Psoas muscle (tissue), 8 donors: Measurements from ENCODE around the gene CEP290. TPM values are rescaled to one million over a fixed set of nuclear protein-coding genes. Genes with fewer than 3 reads are reported as not detected.

Experiments used
- ATAC-seq, 4 donors: fragments of 200-7000 bp; cut with Tn5 transposase; one replicate each; pipeline ENCODE4 v1.9.1; 2020; ENCODE audit warnings: moderate library complexity in 3 of 4, mild to moderate bottlenecking in 2 of 4
- DNase-seq, 2 donors: peaks; one replicate each; pipeline ENCODE4 v3.0.0-alpha.2; 2020
- H3K27ac ChIP-seq: fragments of 200-600 bp; one replicate; pipeline ENCODE4 v1.8.0; 2022
- H3K27me3 ChIP-seq, 3 donors: fragments of 200-600 bp in 1 of 3; one replicate each; pipeline versions ENCODE4 v1.6.1 to v1.8.0; 2013 to 2022; ENCODE audit warnings: low read length in 2 of 3, mild to moderate bottlenecking in 2 of 3, moderate library complexity in 1 of 3; ENCODE audit not compliant: insufficient read depth in 3 of 3
- H3K36me3 ChIP-seq, 2 donors: fragments of 200-600 bp in 1 of 2; one replicate each; pipeline versions ENCODE4 v1.6.1 to v1.8.0; 2013 to 2022; ENCODE audit warnings: low read depth in 1 of 2, mild to moderate bottlenecking in 1 of 2, moderate library complexity in 1 of 2; ENCODE audit not compliant: insufficient read depth in 1 of 2
- H3K4me1 ChIP-seq: fragments of 200-600 bp; one replicate; pipeline ENCODE4 v1.8.0; 2022
- H3K4me3 ChIP-seq: fragments of 200-600 bp; one replicate; pipeline ENCODE4 v1.8.0; 2022; ENCODE audit warnings: mild to moderate bottlenecking
- H3K9me3 ChIP-seq: fragments of 200-600 bp; one replicate; pipeline ENCODE4 v1.8.0; 2022
- WGBS, 3 donors: extraction: QIAGEN DNeasy Blood & Tissue Kit; methylation state at CpG; one replicate each; pipeline versions ENCODE4 v1.1.6 to v1.1.7; 2013; 5-methylcytosine and 5-hydroxymethylcytosine counted together
- intact Hi-C, 2 donors: fragments of 100-400 bp; cut with DNase I; formaldehyde crosslinking; loops; one replicate each; pipeline versions ENCODE4 v1.11.0 to v1.14.2; 2022
- polyA plus RNA-seq, 3 donors: library from polyadenylated mRNA; stranded (reverse); fragments of 200-250 nt; gene quantifications; one replicate each; pipeline ENCODE4 v1.2.3, GENCODE V29; 2013
- total RNA-seq, 4 donors: library from RNA; stranded (reverse); fragmentation: NEBNext Ultra II Directional in 2 of 4; extraction: Animal tissue kit (Norgen Biotek cat#: 25700) in 2 of 4; gene quantifications; one replicate each; pipeline versions ENCODE4 v1.2.1 to v1.2.4, GENCODE V29; 2021 to 2023
- TF ChIP-seq, protein P1 (sequence below): fragments of 200-600 bp; IDR thresholded peaks from one replicate; pipeline ENCODE4 v1.8.0; 2022; ENCODE audit warnings: antibody characterized with exemption
- donor health status: healthy with polysubstance abuse.
- donor health status: DM: no; HTN: no; CAD: no; lungs with moderate emphysema.
- donor health status: Bipolar disorder and iron deficiency.
- donor health status: healthy.
- donor health status: DM: yes; HTN: yes; CAD: no.
- donor health status: DM: no; HTN: no; CAD: no.
- donor health status: DM: no; HTN: no; CAD: no.
- donor health status: DM: yes; HTN: yes; CAD: no.

CEP290 gene
- total and polyA plus RNA-seq, 7 donors = 1.8 to 7.8 (median 4.5) TPM

DNA sequence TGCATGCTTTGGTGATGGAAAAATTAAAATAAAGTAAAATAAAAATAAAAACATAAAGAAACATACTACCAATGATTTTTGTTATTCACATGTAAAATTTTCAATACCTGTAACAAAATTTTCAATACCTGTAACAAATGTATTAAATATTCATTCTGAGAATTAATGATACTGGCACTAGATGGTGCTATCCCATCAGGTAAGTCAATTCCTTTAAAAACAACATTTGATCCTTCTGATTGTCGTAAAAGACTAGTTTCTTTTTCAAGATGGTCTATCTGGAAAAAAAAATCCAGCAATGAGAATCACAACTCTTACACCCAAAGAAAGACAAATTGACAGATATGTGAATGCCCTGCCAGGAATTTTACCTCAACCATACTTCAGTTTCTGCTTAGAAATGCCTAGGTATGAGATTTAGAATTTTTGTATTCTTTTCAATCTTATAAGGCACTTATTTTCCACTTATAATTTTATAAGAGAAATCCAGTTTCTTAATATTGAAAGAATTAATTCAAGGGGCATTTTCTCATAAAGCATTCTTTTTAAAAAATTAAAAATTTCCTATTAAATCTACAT lies 30.7 kb downstream of the CEP290 start:
- no peak for ATAC-seq
- no peak overlapping the region for H3K27ac ChIP-seq
- H3K9me3 ChIP-seq = no peaks in the 10 kb centered on the region
- TF ChIP-seq, protein P1, sequence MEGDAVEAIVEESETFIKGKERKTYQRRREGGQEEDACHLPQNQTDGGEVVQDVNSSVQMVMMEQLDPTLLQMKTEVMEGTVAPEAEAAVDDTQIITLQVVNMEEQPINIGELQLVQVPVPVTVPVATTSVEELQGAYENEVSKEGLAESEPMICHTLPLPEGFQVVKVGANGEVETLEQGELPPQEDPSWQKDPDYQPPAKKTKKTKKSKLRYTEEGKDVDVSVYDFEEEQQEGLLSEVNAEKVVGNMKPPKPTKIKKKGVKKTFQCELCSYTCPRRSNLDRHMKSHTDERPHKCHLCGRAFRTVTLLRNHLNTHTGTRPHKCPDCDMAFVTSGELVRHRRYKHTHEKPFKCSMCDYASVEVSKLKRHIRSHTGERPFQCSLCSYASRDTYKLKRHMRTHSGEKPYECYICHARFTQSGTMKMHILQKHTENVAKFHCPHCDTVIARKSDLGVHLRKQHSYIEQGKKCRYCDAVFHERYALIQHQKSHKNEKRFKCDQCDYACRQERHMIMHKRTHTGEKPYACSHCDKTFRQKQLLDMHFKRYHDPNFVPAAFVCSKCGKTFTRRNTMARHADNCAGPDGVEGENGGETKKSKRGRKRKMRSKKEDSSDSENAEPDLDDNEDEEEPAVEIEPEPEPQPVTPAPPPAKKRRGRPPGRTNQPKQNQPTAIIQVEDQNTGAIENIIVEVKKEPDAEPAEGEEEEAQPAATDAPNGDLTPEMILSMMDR = peak; percentile 44
- peaks cover 0 to 78% of the 10 kb centered on the region in 2 donors for H3K36me3 ChIP-seq
- intact Hi-C loops = loop anchor here in 1 of 2 donors (10.0 kb wide), 1 partner anchor 884 kb away; no protein-coding TSS in a partner anchor
- DNase-seq = no peak
- no peaks in the 10 kb centered on the region for H3K27me3 ChIP-seq
- WGBS, 3 donors = 10 to 15% (median 11%) methylated on average over 1 of the region's 1 CpG
- H3K4me1 ChIP-seq = no peaks in the 10 kb centered on the region
- H3K4me3 ChIP-seq = no peak overlapping the region

DNA sequence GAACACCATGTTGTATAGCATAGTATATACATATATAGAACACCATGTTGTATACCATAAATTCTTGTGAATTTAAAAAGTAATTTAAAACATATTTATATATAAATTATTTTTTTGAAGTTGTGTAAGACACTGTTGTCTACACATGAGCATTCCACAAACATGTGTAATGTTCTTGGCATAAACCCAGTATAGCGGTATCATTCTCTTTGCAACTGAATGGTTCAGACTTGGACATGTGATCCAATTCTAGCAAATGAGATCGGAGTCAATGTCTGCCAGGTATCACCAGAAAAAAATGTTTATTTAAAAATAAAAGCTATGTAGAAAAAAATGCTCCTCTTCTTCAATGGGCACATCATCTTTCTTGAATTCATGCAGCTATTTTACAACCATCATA lies 33.9 kb downstream of the CEP290 start:
- WGBS, 3 donors = 96 to 100% (median 98%) methylated on average over 2 of the region's 2 CpGs
- DNase-seq = no peak
- no peak overlapping the region for H3K27ac ChIP-seq
- H3K4me3 ChIP-seq = no peak overlapping the region
- intact Hi-C loops = no loop called here
- H3K4me1 ChIP-seq = no peaks in the 10 kb centered on the region
- no peaks in the 10 kb centered on the region for H3K9me3 ChIP-seq
- no peaks in the 10 kb centered on the region for H3K27me3 ChIP-seq
- TF ChIP-seq, protein P1 = no peak
- H3K36me3 ChIP-seq = peaks cover 0 to 77% of the 10 kb centered on the region in 2 donors
- ATAC-seq = no peak

DNA sequence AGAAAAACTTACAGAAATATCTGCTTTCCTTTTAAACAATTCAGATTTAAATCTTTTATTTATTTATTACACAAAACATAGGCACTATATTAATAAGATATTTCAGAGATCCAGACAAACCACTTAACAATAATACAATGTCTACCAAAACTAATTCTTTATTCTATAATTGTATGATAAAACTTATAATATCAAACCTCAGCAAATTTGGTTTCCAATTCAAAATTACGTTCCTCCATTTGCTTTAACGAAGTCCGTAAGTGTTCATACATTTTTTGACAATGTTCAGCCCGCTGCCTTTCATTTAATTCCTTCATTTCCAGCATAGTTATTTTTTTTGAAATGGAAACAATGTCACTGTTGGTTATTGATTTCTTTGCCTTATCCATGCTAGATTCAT lies 48.3 kb downstream of the CEP290 start:
- no peaks in the 10 kb centered on the region for H3K27me3 ChIP-seq
- H3K4me1 ChIP-seq = no peaks in the 10 kb centered on the region
- no peak overlapping the region for H3K27ac ChIP-seq
- H3K36me3 ChIP-seq = peaks cover 0 to 75% of the 10 kb centered on the region in 2 donors
- DNase-seq = no peak
- H3K4me3 ChIP-seq = no peak overlapping the region
- H3K9me3 ChIP-seq = no peaks in the 10 kb centered on the region
- intact Hi-C loops = no loop called here
- WGBS, 3 donors = 97 to 99% (median 97%) methylated on average over 4 of the region's 4 CpGs
- TF ChIP-seq, protein P1 = no peak
- no peak for ATAC-seq

DNA sequence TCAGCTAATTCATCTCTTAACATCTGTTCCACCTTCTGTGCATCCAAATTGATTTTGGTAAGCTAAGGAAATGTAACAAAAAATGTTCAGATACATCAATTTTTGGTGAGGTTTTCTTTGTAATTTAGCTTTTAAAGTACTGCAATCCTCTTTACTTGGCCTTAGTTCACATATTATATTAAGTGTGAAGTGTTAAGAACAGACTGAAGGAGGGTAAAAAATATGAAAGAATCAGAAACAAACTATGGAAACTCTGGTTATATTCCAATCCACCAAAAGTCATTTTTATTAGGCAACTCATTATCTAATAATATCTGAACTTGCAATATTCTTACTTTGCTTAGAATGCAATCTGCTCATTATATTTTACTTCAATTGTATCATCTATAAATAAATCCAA lies 49.1 kb downstream of the CEP290 start:
- Histone ChIP-seq H3K4me1 (no peaks in the 10 kb centered on the region), H3K4me3 (no peak overlapping the region), H3K9me3 (no peaks in the 10 kb centered on the region), H3K27ac (no peak overlapping the region), H3K36me3 (peaks cover 0 to 76% of the 10 kb centered on the region in 2 donors), H3K27me3 (no peaks in the 10 kb centered on the region)
- TF ChIP-seq, protein P1 = no peak
- intact Hi-C loops = no loop called here
- no peak for DNase-seq
- no peak for ATAC-seq

DNA sequence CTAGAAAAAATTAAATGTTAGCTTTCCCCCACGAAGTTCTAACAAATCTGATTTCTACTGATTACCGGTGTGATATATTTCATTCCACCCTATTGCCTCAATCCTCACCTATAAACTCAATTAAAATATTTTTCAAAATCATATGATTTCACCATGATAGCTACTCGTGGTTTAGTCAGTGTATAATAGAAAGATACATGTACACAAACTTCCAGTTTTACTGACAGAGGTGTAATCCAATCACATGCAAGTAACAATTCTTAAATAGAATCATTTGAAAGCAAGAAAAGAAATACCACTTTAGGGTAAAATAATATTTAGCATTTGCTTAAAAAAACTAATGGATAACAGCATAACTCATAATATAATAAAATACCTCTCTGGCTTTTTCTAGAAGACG lies 57.7 kb downstream of the CEP290 start:
- no peak overlapping the region for H3K4me3 ChIP-seq
- TF ChIP-seq, protein P1 = no peak
- intact Hi-C loops = loop anchor here in 1 of 2 donors (5.0 kb wide), 1 partner anchor 38 kb away; no protein-coding TSS in a partner anchor
- no peaks in the 10 kb centered on the region for H3K9me3 ChIP-seq
- H3K36me3 ChIP-seq = peaks cover 0 to 96% of the 10 kb centered on the region in 2 donors
- DNase-seq = no peak
- H3K4me1 ChIP-seq = no peaks in the 10 kb centered on the region
- H3K27me3 ChIP-seq = no peaks in the 10 kb centered on the region
- ATAC-seq = no peak
- WGBS, 3 donors = 88 to 92% (median 90%) methylated on average over 4 of the region's 4 CpGs
- no peak overlapping the region for H3K27ac ChIP-seq
